ENCODE measurements around the gene REEP1.
"Not testable (repeated sequence)": the region's sequence is repeated elsewhere in the genome, so short reads cannot be mapped to it uniquely, and the experiment has no call there.

Gene REEP1

DNA sequence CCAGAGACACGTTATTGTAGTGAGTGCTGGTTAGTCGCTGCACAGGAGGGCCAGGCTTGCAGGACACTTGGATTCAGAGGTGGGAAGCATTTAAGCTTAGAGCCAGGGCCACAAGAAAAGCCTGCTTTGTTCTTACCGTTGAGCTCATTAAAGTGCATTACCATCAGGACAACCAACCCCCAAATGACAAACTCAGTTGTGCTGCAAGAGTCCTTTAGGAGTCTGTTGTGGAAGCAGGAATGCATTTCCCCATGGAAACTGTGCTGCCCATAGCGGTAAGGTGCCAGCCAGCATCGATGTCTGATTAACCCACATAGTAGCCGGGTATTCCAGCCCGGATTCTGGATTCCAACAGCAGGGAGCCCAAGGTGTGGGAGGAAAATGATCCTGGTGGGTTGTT is 23.4 kb upstream of the REEP1 start:
- H3K27ac ChIP-seq: no peak overlapping the region
- TF ChIP-seq, protein P1, sequence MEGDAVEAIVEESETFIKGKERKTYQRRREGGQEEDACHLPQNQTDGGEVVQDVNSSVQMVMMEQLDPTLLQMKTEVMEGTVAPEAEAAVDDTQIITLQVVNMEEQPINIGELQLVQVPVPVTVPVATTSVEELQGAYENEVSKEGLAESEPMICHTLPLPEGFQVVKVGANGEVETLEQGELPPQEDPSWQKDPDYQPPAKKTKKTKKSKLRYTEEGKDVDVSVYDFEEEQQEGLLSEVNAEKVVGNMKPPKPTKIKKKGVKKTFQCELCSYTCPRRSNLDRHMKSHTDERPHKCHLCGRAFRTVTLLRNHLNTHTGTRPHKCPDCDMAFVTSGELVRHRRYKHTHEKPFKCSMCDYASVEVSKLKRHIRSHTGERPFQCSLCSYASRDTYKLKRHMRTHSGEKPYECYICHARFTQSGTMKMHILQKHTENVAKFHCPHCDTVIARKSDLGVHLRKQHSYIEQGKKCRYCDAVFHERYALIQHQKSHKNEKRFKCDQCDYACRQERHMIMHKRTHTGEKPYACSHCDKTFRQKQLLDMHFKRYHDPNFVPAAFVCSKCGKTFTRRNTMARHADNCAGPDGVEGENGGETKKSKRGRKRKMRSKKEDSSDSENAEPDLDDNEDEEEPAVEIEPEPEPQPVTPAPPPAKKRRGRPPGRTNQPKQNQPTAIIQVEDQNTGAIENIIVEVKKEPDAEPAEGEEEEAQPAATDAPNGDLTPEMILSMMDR (conservative IDR thresholded peaks at IDR 0.05): no peak

- H3K27ac ChIP-seq: no peak overlapping the region
- TF ChIP-seq, protein P1 (conservative IDR thresholded peaks at IDR 0.05): no peak
Measured at GRCh38 chr2:86358957-86359356, 21.5 kb upstream of the REEP1 start.

DNA sequence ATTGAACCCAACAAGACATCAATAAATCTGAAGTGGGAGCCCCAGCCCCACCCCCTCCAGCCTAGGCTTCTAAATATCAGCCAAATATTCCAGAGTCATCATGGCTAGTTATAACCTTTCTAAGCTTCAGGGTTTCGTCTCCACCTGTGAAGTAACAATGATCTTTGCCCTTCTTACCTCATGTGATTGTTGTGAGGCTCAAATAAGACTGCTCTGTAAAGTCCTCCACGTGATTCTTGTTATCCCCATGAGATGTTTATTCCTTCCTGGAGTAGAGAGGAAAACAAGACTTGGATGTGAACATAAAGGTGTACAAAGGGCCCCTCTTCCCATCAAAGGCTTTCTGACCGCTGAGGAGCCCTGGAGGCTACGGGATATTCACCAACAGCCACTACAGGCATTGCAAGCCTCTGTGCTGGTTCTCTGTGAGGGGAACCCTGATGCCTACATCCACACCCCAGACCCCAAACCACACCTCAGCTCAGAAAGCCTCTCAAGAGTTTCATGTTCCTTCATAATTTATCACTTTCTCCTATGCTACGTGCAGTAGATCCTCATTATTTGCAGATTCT is 20.1 kb upstream of the REEP1 start:
- H3K27ac ChIP-seq: no peak overlapping the region
- TF ChIP-seq, protein P1 (conservative IDR thresholded peaks at IDR 0.05): no peak

- TF ChIP-seq, protein P1 (conservative IDR thresholded peaks at IDR 0.05): no peak
Measured at GRCh38 chr2:86352727-86353221, 15.3 kb upstream of the REEP1 start.

GRCh38 chr2:86352137-86352726 is 14.8 kb upstream of the REEP1 start:
- TF ChIP-seq, protein P1 (conservative IDR thresholded peaks at IDR 0.05): no peak

More at GRCh38 chr2:86352727-86353221, 15.3 kb upstream of the REEP1 start:
- no peak overlapping the region for H3K27ac ChIP-seq

GRCh38 chr2:86350751-86351150 is 13.3 kb upstream of the REEP1 start:
- TF ChIP-seq, protein P1 (conservative IDR thresholded peaks at IDR 0.05): no peak
- no peak overlapping the region for H3K27ac ChIP-seq

More at GRCh38 chr2:86352137-86352726, 14.8 kb upstream of the REEP1 start:
- no peak overlapping the region for H3K27ac ChIP-seq

GRCh38 chr2:86347401-86347800 is 10.0 kb upstream of the REEP1 start:
- TF ChIP-seq, protein P1 (conservative IDR thresholded peaks at IDR 0.05): no peak
- H3K27ac ChIP-seq: no peak overlapping the region

- H3K27ac ChIP-seq: not testable (repeated sequence)
Measured at GRCh38 chr2:86345783-86346370, 8.5 kb upstream of the REEP1 start.
